Smooth muscle cell (in vitro differentiated cells): Measurements from ENCODE around the gene UGT1A6. TPM values are rescaled to one million over a fixed set of nuclear protein-coding genes. Genes with fewer than 3 reads are reported as not detected.

ENCODE experiments used
- polyA plus RNA-seq: library from polyadenylated mRNA; unstranded; fragments of >200 nt; fragmentation: Nextera tagmentation; extraction: Ambion mirVana; gene quantifications from 2 replicates; pipeline ENCODE4 v1.2.1, GENCODE V29; 2016
- total RNA-seq: library from RNA; depleted of rRNA; stranded (reverse); fragments of >200 nt; gene quantifications from 2 replicates; pipeline ENCODE4 v1.2.3, GENCODE V29; 2014

UGT1A6 gene
- total and polyA plus RNA-seq, 2 experiments from 2014 or later: 0.63 TPM; not detected in 1

Other genes with a start within 250 kb of the UGT1A6 start
- 18.0 and 23.6 TPM in 2 replicates for gene USP40, start 126.1 kb upstream of the UGT1A6 start, total RNA-seq
- gene USP40, start 126.1 kb upstream of the UGT1A6 start, polyA plus RNA-seq: 9.4 and 16.4 TPM in 2 replicates
- not detected in 2 replicates for gene UGT1A8, start 75.3 kb upstream of the UGT1A6 start, total RNA-seq
- gene UGT1A8, start 75.3 kb upstream of the UGT1A6 start, polyA plus RNA-seq: not detected in 2 replicates
- gene UGT1A10, start 56.4 kb upstream of the UGT1A6 start, total RNA-seq: not detected in 2 replicates
- gene UGT1A10, start 56.4 kb upstream of the UGT1A6 start, polyA plus RNA-seq: not detected in 2 replicates
- gene UGT1A9, start 21.0 kb upstream of the UGT1A6 start, total RNA-seq: not detected in 2 replicates
- gene UGT1A9, start 21.0 kb upstream of the UGT1A6 start, polyA plus RNA-seq: not detected in 2 replicates
- not detected in 2 replicates for gene UGT1A7, start 11.0 kb upstream of the UGT1A6 start, total RNA-seq
- gene UGT1A7, start 11.0 kb upstream of the UGT1A6 start, polyA plus RNA-seq: not detected in 2 replicates
- gene UGT1A5, start 20.0 kb downstream of the UGT1A6 start, total RNA-seq: not detected in 2 replicates
- gene UGT1A5, start 20.0 kb downstream of the UGT1A6 start, polyA plus RNA-seq: not detected in 2 replicates
- not detected in 2 replicates for gene UGT1A4, start 25.8 kb downstream of the UGT1A6 start, total RNA-seq
- not detected in 2 replicates for gene UGT1A4, start 25.8 kb downstream of the UGT1A6 start, polyA plus RNA-seq
- not detected in 2 replicates for gene UGT1A3, start 36.2 kb downstream of the UGT1A6 start, total RNA-seq
- not detected in 2 replicates for gene UGT1A3, start 36.2 kb downstream of the UGT1A6 start, polyA plus RNA-seq
- not detected in 2 replicates for gene UGT1A1, start 67.4 kb downstream of the UGT1A6 start, total RNA-seq
- not detected in 2 replicates for gene UGT1A1, start 67.4 kb downstream of the UGT1A6 start, polyA plus RNA-seq
- not detected in 2 replicates for gene MROH2A, start 85.4 kb downstream of the UGT1A6 start, total RNA-seq
- gene MROH2A, start 85.4 kb downstream of the UGT1A6 start, polyA plus RNA-seq: not detected in 2 replicates
- 12.3 and 19.5 TPM in 2 replicates for gene HJURP, start 161.6 kb downstream of the UGT1A6 start, total RNA-seq
- 7.9 and 8.6 TPM in 2 replicates for gene HJURP, start 161.6 kb downstream of the UGT1A6 start, polyA plus RNA-seq
- gene TRPM8, start 224.5 kb downstream of the UGT1A6 start, total RNA-seq: not detected in 2 replicates
- not detected in 2 replicates for gene TRPM8, start 224.5 kb downstream of the UGT1A6 start, polyA plus RNA-seq